ENCODE measurements around the gene TRDMT1.

- TF ChIP-seq GATA2 (IDR thresholded peaks at IDR 0.05; ENCODE audit: low read depth, low read length) (no peak), GATA3 (IDR thresholded peaks at IDR 0.05; ENCODE audit: low read depth, low read length) (no peak)
Observed at GRCh38 chr10:17209302-17209701, 7.8 kb upstream of the TRDMT1 start.

Data from SH-SY5Y (cell line).